Left renal pelvis (tissue), 4 donors: ENCODE results near the gene SMURF2. TPM values are rescaled to one million over a fixed set of nuclear protein-coding genes. Genes with fewer than 3 reads are reported as not detected.

ENCODE experiments used
- DNase-seq, 4 donors: peaks; one replicate each; pipeline ENCODE4 v3.0.0-alpha.2; 2013; ENCODE audit warnings: low read depth in 4 of 4, low spot score in 3 of 4
- polyA plus RNA-seq, 4 donors: library from polyadenylated mRNA; unstranded; fragments of 120-200 nt; gene quantifications; one replicate each; pipeline ENCODE4 v1.2.1, GENCODE V29; 2013; ENCODE audit not compliant: insufficient read length in 4 of 4

SMURF2 gene
- polyA plus RNA-seq, 4 donors, result 32.7 to 43.7 (median 39.6) TPM

- no peak for DNase-seq
Observed at GRCh38 chr17:64544742-64545141, 117.4 kb downstream of the SMURF2 start.

- DNase-seq, result no peak
Observed at GRCh38 chr17:64540118-64540776, 121.9 kb downstream of the SMURF2 start.

GRCh38 chr17:64538508-64539130, 123.5 kb downstream of the SMURF2 start:
- DNase-seq, result no peak

GRCh38 chr17:64537488-64537887, 124.6 kb downstream of the SMURF2 start:
- no peak for DNase-seq

- no peak for DNase-seq
Observed at GRCh38 chr17:64536913-64537312, 125.2 kb downstream of the SMURF2 start.

GRCh38 chr17:64535357-64535756, 126.8 kb downstream of the SMURF2 start:
- no peak for DNase-seq

GRCh38 chr17:64534187-64534586, 127.9 kb downstream of the SMURF2 start:
- DNase-seq, result no peak

GRCh38 chr17:64533784-64534183, 128.3 kb downstream of the SMURF2 start:
- DNase-seq, result no peak

- DNase-seq, result no peak
Observed at GRCh38 chr17:64532409-64532808, 129.7 kb downstream of the SMURF2 start.

GRCh38 chr17:64531955-64532371, 130.1 kb downstream of the SMURF2 start:
- no peak for DNase-seq

- DNase-seq, result no peak
Observed at GRCh38 chr17:64529221-64529620, 132.9 kb downstream of the SMURF2 start.

- no peak for DNase-seq
Observed at GRCh38 chr17:64527914-64528313, 134.2 kb downstream of the SMURF2 start.

- no peak for DNase-seq
Observed at GRCh38 chr17:64520359-64520758, 141.7 kb downstream of the SMURF2 start.

GRCh38 chr17:64519601-64520000, 142.5 kb downstream of the SMURF2 start:
- DNase-seq, result no peak

GRCh38 chr17:64515829-64516228, 146.3 kb downstream of the SMURF2 start:
- no peak for DNase-seq

- no peak for DNase-seq
Observed at GRCh38 chr17:64515419-64515818, 146.7 kb downstream of the SMURF2 start.

- no peak for DNase-seq
Observed at GRCh38 chr17:64509179-64509578, 152.9 kb downstream of the SMURF2 start.

- DNase-seq, result no peak
Observed at GRCh38 chr17:64508683-64509082, 153.4 kb downstream of the SMURF2 start.

GRCh38 chr17:64507413-64507782, 154.7 kb downstream of the SMURF2 start:
- DNase-seq, result peak in 3 of 4 donors; percentile 47 to 67 (median 62)

- DNase-seq, result peak in 3 of 4 donors; percentile 95 to 96 (median 95)
Observed at GRCh38 chr17:64506576-64507412, 155.3 kb downstream of the SMURF2 start, which contains the start of gene CEP95. Gene CEP95, plus strand, starts transcription at chr17:64506977. Its CDS starts 121 bp downstream, at chr17:64507098.

- peak; percentile 91 to 97 (median 93) for DNase-seq
Observed at GRCh38 chr17:64506201-64506575, 155.9 kb downstream of the SMURF2 start, which contains the start of gene DDX5. Gene DDX5, minus strand, starts transcription at chr17:64506289. Its CDS starts 170 bp downstream, at chr17:64506119.
